ENCODE results near the gene FOXO3.

The FOXO3 gene

GRCh38 chr6:108561742-108562502 lies 1.2 kb downstream of the FOXO3 start:
- no peak overlapping the region for H3K27ac ChIP-seq (ENCODE audit: low read depth, low read length)
- no peak overlapping the region for H3K4me3 ChIP-seq (ENCODE audit: low read length)
- H3K27me3 ChIP-seq (ENCODE audit: control insufficient read depth, low read length): no peaks in the 10 kb centered on the region
- no peaks in the 10 kb centered on the region for H3K9me3 ChIP-seq (ENCODE audit: control insufficient read depth, insufficient read depth, low read length)
- peaks cover 32% of the 10 kb centered on the region for H4K20me1 ChIP-seq (ENCODE audit: control insufficient read depth, insufficient read depth, low read depth, low read length)
- peaks cover 38% of the 10 kb centered on the region for H3F3A ChIP-seq (ENCODE audit: control insufficient read depth, insufficient read depth)
- H3K36me3 ChIP-seq (ENCODE audit: control insufficient read depth, low read length): peaks cover 24% of the 10 kb centered on the region
- H3K79me2 ChIP-seq (ENCODE audit: control insufficient read depth, low read length): peaks cover 34% of the 10 kb centered on the region
- no peaks in the 10 kb centered on the region for H3K9me2 ChIP-seq (replicated peaks; ENCODE audit: control insufficient read depth, low read length)
- TF ChIP-seq EZH2phosphoT487 (IDR thresholded peaks at IDR 0.05; ENCODE audit: borderline replicate concordance, low read length) (no peak), CTCF (IDR thresholded peaks at IDR 0.05; ENCODE audit: low read depth, low read length, poor library complexity, severe bottlenecking) (no peak)
- peak overlapping the region; percentile 22; the same call in 1 of the 2 replicates for H3K4me2 ChIP-seq (ENCODE audit: low read length)
- H3K4me1 ChIP-seq (ENCODE audit: control insufficient read depth, low read length): peaks cover 55% of the 10 kb centered on the region

GRCh38 chr6:108562503-108562993 lies 1.8 kb downstream of the FOXO3 start:
- Histone ChIP-seq H3K9me2 (replicated peaks; ENCODE audit: control insufficient read depth, low read length) (no peaks in the 10 kb centered on the region), H3K4me1 (ENCODE audit: control insufficient read depth, low read length) (peaks cover 48% of the 10 kb centered on the region), H3K4me2 (ENCODE audit: low read length) (peak overlapping the region; percentile 22; the same call in 1 of the 2 replicates), H3K79me2 (ENCODE audit: control insufficient read depth, low read length) (peaks cover 40% of the 10 kb centered on the region), H3K9me3 (ENCODE audit: control insufficient read depth, insufficient read depth, low read length) (no peaks in the 10 kb centered on the region), H4K20me1 (ENCODE audit: control insufficient read depth, insufficient read depth, low read depth, low read length) (peaks cover 32% of the 10 kb centered on the region), H3K4me3 (ENCODE audit: low read length) (no peak overlapping the region), H3K36me3 (ENCODE audit: control insufficient read depth, low read length) (peaks cover 30% of the 10 kb centered on the region), H3F3A (ENCODE audit: control insufficient read depth, insufficient read depth) (peaks cover 38% of the 10 kb centered on the region), H3K27ac (ENCODE audit: low read depth, low read length) (no peak overlapping the region), H3K27me3 (ENCODE audit: control insufficient read depth, low read length) (no peaks in the 10 kb centered on the region)
- no peak for TF ChIP-seq CTCF (IDR thresholded peaks at IDR 0.05; ENCODE audit: low read depth, low read length, poor library complexity, severe bottlenecking)
- no peak for TF ChIP-seq EZH2phosphoT487 (IDR thresholded peaks at IDR 0.05; ENCODE audit: borderline replicate concordance, low read length)

- Histone ChIP-seq H3K4me3 (ENCODE audit: low read length) (no peak overlapping the region), H3F3A (ENCODE audit: control insufficient read depth, insufficient read depth) (peaks cover 38% of the 10 kb centered on the region), H3K4me1 (ENCODE audit: control insufficient read depth, low read length) (peaks cover 48% of the 10 kb centered on the region), H3K27me3 (ENCODE audit: control insufficient read depth, low read length) (no peaks in the 10 kb centered on the region), H3K9me3 (ENCODE audit: control insufficient read depth, insufficient read depth, low read length) (no peaks in the 10 kb centered on the region), H3K36me3 (ENCODE audit: control insufficient read depth, low read length) (peaks cover 30% of the 10 kb centered on the region), H4K20me1 (ENCODE audit: control insufficient read depth, insufficient read depth, low read depth, low read length) (peaks cover 32% of the 10 kb centered on the region), H3K79me2 (ENCODE audit: control insufficient read depth, low read length) (peaks cover 40% of the 10 kb centered on the region), H3K4me2 (ENCODE audit: low read length) (peak overlapping the region; percentile 26; the same call in 1 of the 2 replicates), H3K27ac (ENCODE audit: low read depth, low read length) (no peak overlapping the region), H3K9me2 (replicated peaks; ENCODE audit: control insufficient read depth, low read length) (no peaks in the 10 kb centered on the region)
- no peak for TF ChIP-seq EZH2phosphoT487 (IDR thresholded peaks at IDR 0.05; ENCODE audit: borderline replicate concordance, low read length)
- TF ChIP-seq CTCF (IDR thresholded peaks at IDR 0.05; ENCODE audit: low read depth, low read length, poor library complexity, severe bottlenecking): no peak
These were observed 2.6 kb downstream of the FOXO3 start for GRCh38 chr6:108563292-108563691.

Measured in DOHH2 (cell line).